Small intestine (tissue), 7 donors: ENCODE results near the gene PPP1R8. TPM values are rescaled to one million over a fixed set of nuclear protein-coding genes. Genes with fewer than 3 reads are reported as not detected.
"Not testable (repeated sequence)": the region's sequence is repeated elsewhere in the genome, so short reads cannot be mapped to it uniquely, and the experiment has no call there.

Experiments used
- DNase-seq, 2 donors: peaks; one replicate each; pipeline versions ENCODE4 v3.0.0 to v3.0.0-alpha.2; 2013
- FAIRE-seq: peaks from 2 replicates; lab custom pipeline; 2012; peaks lifted over from hg19 to GRCh38; lab: Jason Lieb, UNC
- H3K27ac ChIP-seq, 3 donors: one replicate each; pipeline ENCODE4 v1.5.1; 2013; ENCODE audit warnings: low read length in 2 of 3, mild to moderate bottlenecking in 2 of 3, control low read depth in 1 of 3, inconsistent platforms in 1 of 3, low read depth in 1 of 3, moderate library complexity in 1 of 3
- H3K27me3 ChIP-seq, 3 donors: one replicate each; pipeline ENCODE4 v1.6.1; 2013; ENCODE audit warnings: low read length in 3 of 3, inconsistent platforms in 1 of 3; ENCODE audit not compliant: control insufficient read depth in 3 of 3, insufficient read depth in 3 of 3
- H3K36me3 ChIP-seq, 3 donors: one replicate each; pipeline ENCODE4 v1.6.1; 2013; ENCODE audit warnings: low read length in 3 of 3, inconsistent platforms in 1 of 3, low read depth in 1 of 3, mild to moderate bottlenecking in 1 of 3, moderate library complexity in 1 of 3; ENCODE audit not compliant: control insufficient read depth in 3 of 3, insufficient read depth in 2 of 3
- H3K4me1 ChIP-seq, 3 donors: one replicate each; pipeline ENCODE4 v1.6.1; 2013; ENCODE audit warnings: low read length in 2 of 3, inconsistent platforms in 1 of 3, low read depth in 1 of 3, mild to moderate bottlenecking in 1 of 3, moderate library complexity in 1 of 3; ENCODE audit not compliant: control insufficient read depth in 3 of 3, insufficient read depth in 2 of 3
- H3K4me3 ChIP-seq, 3 donors: one replicate each; pipeline ENCODE4 v1.5.1; 2013; ENCODE audit warnings: low read length in 3 of 3, control low read depth in 1 of 3, inconsistent platforms in 1 of 3, low read depth in 1 of 3, mild to moderate bottlenecking in 1 of 3, moderate library complexity in 1 of 3
- H3K9me3 ChIP-seq, 2 donors: one replicate each; pipeline ENCODE4 v1.6.1; 2013; ENCODE audit warnings: low read depth in 1 of 2, low read length in 1 of 2; ENCODE audit not compliant: control insufficient read depth in 2 of 2, insufficient read depth in 1 of 2
- WGBS, 3 donors: extraction: QIAGEN DNeasy Blood & Tissue Kit; methylation state at CpG; one replicate each; pipeline ENCODE4 v1.1.7; 2013; 5-methylcytosine and 5-hydroxymethylcytosine counted together
- polyA plus RNA-seq, 4 donors: library from polyadenylated mRNA; stranded (reverse) in 3 of 4; unstranded in 1 of 4; fragments of 200-250 nt in 3 of 4; fragments of 120-200 nt in 1 of 4; gene quantifications; one replicate each; pipeline versions ENCODE4 v1.2.1 to v1.2.3, GENCODE V29; 2013
- donor health status: healthy with polysubstance abuse.
- donor health status: control.
- donor health status: control.
- donor health status: Bipolar disorder and iron deficiency.
- donor health status: healthy.

Gene PPP1R8
- polyA plus RNA-seq, 4 donors: 26.6 to 37.1 (median 30.0) TPM

DNA sequence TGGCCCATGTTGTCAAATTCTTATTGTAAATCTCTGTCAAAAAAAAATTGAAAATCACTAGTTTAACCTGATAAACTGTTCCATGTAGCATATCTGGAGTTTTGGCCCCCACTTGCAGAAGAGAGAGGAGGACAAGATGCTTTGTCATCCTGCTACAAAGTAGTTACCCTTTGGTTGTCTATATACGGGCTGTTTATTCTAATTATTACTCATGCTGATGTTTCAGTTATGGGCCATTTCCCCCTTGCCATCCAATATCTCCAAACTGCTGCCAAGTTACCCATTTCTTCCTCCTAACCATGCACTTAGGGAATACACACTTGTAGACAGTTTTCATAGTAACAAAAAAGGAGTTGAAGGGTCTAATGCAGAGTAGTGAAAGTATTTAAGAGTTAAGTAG is 35.0 kb upstream of the PPP1R8 start:
- peaks cover 11 to 48% (median 13%) of the 10 kb centered on the region in 3 donors for H3K36me3 ChIP-seq
- no peaks in the 10 kb centered on the region for H3K4me1 ChIP-seq
- no peak for DNase-seq
- H3K4me3 ChIP-seq: no peak overlapping the region
- 45 to 64% (median 48%) methylated on average over 1 of the region's 1 CpG for WGBS, 3 donors
- no peaks in the 10 kb centered on the region for H3K9me3 ChIP-seq
- H3K27ac ChIP-seq: no peak overlapping the region
- H3K27me3 ChIP-seq: no peaks in the 10 kb centered on the region
- no peak for FAIRE-seq

DNA sequence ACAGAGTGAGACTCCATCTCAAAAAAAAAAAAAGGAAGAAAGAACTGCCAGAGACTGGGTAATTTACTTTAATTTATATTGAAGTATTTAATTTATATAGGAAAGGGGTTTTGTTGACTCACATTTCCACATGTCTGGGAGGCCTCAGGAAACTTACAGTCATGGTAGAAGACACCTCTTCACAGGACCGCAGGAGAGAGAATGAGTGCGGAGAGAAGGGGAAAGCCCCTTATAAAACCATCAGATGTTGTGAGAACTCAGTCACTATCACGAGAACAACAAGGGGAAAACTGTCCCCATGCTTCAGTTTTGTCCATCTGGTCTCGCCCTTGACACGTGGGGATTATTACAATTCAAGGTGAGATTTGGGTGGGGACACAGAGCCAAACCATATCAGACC is 25.8 kb upstream of the PPP1R8 start:
- FAIRE-seq: no peak
- WGBS, 3 donors: 83 to 90% (median 87%) methylated on average over 5 of the region's 5 CpGs

DNA sequence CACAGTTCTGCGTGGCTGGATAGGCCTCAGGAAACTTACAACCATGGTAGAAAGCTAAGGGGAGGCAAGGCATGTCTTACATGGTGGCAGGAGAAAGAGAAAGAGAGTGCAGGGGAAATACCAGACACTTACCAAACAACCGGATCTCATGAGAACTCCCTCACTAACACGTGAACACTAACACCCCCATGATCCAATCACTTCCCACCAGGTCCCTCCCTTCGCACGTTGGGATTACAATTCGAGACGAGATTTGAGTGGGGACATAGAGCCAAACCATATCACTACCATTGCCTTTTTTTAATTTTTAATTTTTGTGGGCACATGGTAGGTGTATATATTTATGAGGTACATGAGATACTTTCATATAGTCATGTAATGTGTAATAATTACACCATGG is 23.8 kb upstream of the PPP1R8 start:
- DNase-seq: no peak
- FAIRE-seq: no peak

More for the DNA sequence above, 25.8 kb upstream of the PPP1R8 start:
- Histone ChIP-seq H3K9me3 (no peaks in the 10 kb centered on the region), H3K4me3 (no peak overlapping the region), H3K4me1 (no peaks in the 10 kb centered on the region), H3K27ac (no peak overlapping the region), H3K27me3 (no peaks in the 10 kb centered on the region), H3K36me3 (peaks cover 2 to 24% (median 16%) of the 10 kb centered on the region in 3 donors)
- no peak for DNase-seq

DNA sequence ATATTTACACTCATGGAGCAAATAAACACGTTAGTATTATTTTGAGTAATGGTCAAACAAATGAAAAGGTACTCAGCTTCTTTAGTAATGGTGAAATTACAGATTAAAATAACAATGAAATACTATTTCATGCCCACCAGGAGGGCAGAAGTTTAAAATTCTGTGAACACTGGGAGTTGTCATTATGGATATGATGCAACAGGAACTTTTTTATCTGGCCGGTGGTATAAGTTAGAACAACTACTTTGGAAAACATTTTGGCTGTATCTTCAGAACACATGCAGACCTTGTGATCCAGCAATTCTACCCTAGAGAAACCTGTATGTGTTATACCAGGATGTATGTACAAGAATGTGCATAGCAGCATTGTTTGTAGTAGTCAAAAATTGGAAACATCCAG is 23.2 kb upstream of the PPP1R8 start:
- no peaks in the 10 kb centered on the region for H3K9me3 ChIP-seq
- 84 to 90% (median 85%) methylated on average over 2 of the region's 2 CpGs for WGBS, 3 donors
- peaks cover 1 to 24% (median 10%) of the 10 kb centered on the region in 3 donors for H3K36me3 ChIP-seq
- H3K27me3 ChIP-seq: no peaks in the 10 kb centered on the region
- H3K4me1 ChIP-seq: no peaks in the 10 kb centered on the region
- H3K27ac ChIP-seq: no peak overlapping the region
- DNase-seq: no peak
- FAIRE-seq: no peak
- H3K4me3 ChIP-seq: no peak overlapping the region

More for the DNA sequence above, 23.8 kb upstream of the PPP1R8 start:
- Histone ChIP-seq H3K36me3 (peaks cover 2 to 18% (median 11%) of the 10 kb centered on the region in 3 donors), H3K9me3 (no peaks in the 10 kb centered on the region), H3K27ac (no peak overlapping the region), H3K4me1 (no peaks in the 10 kb centered on the region), H3K4me3 (no peak overlapping the region), H3K27me3 (no peaks in the 10 kb centered on the region)
- WGBS, 3 donors: 91 to 98% (median 95%) methylated on average over 7 of the region's 7 CpGs

DNA sequence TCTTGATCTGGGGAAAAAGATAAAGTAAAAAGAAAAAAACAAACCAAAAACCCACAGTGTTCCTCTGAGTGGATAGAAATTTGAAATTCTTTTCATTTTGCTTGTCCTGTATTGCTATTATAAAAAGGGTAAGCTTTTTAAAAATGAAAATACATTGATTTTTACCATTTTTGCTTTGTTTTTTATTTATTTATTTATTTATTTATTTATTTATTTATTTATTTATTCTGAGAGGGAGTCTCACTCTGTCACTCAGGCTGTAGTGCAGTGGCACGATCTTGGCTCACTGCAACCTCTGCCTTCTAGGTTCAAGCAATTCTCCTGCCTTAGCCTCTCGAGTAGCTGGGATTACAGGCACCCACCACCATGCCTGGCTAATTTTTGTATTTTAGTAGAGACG is 22.5 kb upstream of the PPP1R8 start:
- not testable (repeated sequence) for H3K4me1 ChIP-seq, H3K27ac ChIP-seq, H3K27me3 ChIP-seq, H3K9me3 ChIP-seq, H3K4me3 ChIP-seq, DNase-seq, FAIRE-seq
- WGBS, 3 donors: 92 to 98% (median 94%) methylated on average over 3 of the region's 3 CpGs
- peaks cover 0 to 30% (median 11%) of the 10 kb centered on the region in 3 donors for H3K36me3 ChIP-seq

DNA sequence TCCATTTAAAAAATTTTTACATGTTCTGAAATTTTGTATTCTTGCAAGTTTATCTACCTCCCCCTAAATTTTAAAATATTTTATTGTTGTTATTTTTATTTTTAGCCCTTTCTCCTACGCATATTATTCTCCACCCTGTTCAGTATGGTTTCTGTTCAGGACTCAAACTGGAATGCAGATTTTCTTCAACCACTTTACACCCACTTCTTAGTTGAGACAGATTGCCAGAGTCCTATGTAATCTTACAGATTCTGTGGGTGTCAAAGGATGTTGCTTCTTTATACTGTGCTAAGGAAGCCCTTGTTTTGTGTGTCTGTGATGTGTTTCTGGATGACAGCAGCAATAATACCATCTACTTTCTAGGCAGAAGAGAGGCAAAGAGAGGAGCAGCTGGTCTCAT is 20.7 kb upstream of the PPP1R8 start:
- no peaks in the 10 kb centered on the region for H3K27me3 ChIP-seq
- H3K4me3 ChIP-seq: no peak overlapping the region
- H3K9me3 ChIP-seq: no peaks in the 10 kb centered on the region
- 92 to 97% (median 94%) methylated on average over 1 of the region's 1 CpG for WGBS, 3 donors
- peaks cover 3 to 32% (median 16%) of the 10 kb centered on the region in 3 donors for H3K36me3 ChIP-seq
- no peak overlapping the region for H3K27ac ChIP-seq
- DNase-seq: no peak
- H3K4me1 ChIP-seq: no peaks in the 10 kb centered on the region
- no peak for FAIRE-seq

DNA sequence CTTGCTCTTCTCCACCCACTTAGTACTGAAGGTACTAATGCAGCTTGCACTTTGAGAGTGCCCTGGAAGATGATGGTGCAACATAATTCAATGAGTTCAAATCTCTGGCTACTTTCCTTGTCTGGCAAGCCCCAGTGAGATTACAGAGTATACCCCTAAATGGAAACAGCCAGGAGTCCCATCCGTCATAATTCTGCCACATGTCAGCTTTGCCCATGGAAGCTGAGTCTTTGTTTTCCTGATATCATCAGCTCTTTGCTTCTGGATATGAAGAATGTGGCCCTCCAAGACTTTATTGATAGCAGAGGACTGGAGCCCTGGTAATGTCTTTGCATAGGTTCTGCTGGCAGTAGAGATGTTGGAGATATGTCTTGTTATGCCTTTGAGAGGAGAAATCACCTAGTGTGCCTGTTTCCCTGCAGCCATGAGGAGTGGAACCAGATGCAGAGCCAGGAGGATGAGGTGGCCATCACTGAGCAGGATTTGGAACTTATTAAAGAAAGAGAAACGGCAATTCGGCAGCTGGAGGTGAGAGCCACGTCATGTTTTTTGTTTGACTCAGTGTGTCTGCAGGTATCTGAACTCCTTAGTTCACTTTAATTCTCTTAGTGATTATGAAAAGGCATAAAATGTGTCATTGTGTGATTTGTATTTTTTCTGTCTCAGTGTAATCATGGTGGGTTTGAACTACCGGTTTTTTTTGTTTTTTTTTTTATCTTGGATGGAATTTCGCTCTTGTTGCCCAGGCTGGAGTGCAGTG is 18.7 kb upstream of the PPP1R8 start:
- DNase-seq: no peak
- 89 to 92% (median 90%) methylated on average over 6 of the region's 6 CpGs for WGBS, 3 donors
- Histone ChIP-seq H3K36me3 (peaks cover 3 to 34% (median 14%) of the 10 kb centered on the region in 3 donors), H3K27me3 (no peaks in the 10 kb centered on the region), H3K9me3 (no peaks in the 10 kb centered on the region), H3K4me3 (no peak overlapping the region), H3K4me1 (peaks cover 0 to 5% (median 0%) of the 10 kb centered on the region in 3 donors), H3K27ac (no peak overlapping the region)
- no peak for FAIRE-seq

DNA sequence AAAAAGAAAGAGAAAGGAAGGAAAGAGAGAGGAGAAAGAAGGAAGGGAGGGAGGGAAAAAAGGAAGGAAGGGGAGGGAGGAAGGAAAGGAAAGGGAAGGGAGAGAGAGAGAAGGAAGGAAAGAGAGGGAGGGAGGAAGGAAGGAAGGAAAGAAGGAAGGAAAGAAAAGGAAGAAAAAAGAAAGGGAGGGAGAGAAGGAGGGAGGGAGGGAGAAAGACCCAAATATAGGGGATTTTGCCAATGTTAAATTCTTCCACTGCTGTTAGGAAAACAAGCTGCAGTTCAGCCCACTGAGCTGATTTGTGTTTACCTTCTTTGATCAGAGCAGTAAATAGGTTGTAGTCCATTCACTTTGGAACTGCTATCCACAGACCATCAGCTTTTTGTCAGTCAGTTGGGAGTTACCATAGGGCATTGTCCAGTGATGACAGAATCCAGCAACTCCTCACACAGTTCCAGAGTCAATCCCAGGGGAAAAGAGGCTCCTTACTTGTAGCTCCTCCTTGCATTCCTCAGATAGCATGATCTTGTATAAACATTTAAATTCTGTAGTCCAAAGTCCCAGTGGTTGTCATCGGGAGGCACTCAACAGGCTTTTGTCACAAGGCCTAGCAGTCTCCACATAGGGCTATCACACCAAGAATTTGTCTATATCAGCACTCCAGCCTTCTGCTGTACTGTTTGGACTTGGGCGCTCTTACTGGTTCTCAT is 13.5 kb upstream of the PPP1R8 start:
- Histone ChIP-seq H3K4me3 (no peak overlapping the region), H3K36me3 (peaks cover 6 to 46% (median 7%) of the 10 kb centered on the region in 3 donors), H3K27me3 (no peaks in the 10 kb centered on the region), H3K4me1 (peaks cover 0 to 15% (median 0%) of the 10 kb centered on the region in 3 donors), H3K27ac (peak overlapping the region; percentile 43 to 92 (median 65)), H3K9me3 (no peaks in the 10 kb centered on the region)
- FAIRE-seq: no peak
- WGBS, 3 donors: 39 to 54% (median 49%) methylated on average over 2 of the region's 2 CpGs
- DNase-seq: peak; percentile 87 to 93
